ENCODE measurements around the gene DNAJC22. TPM values are rescaled to one million over a fixed set of nuclear protein-coding genes. Genes with fewer than 3 reads are reported as not detected.

DNAJC22 gene
- total RNA-seq, 1 donor from 2014 or later = 0.35 TPM

DNA sequence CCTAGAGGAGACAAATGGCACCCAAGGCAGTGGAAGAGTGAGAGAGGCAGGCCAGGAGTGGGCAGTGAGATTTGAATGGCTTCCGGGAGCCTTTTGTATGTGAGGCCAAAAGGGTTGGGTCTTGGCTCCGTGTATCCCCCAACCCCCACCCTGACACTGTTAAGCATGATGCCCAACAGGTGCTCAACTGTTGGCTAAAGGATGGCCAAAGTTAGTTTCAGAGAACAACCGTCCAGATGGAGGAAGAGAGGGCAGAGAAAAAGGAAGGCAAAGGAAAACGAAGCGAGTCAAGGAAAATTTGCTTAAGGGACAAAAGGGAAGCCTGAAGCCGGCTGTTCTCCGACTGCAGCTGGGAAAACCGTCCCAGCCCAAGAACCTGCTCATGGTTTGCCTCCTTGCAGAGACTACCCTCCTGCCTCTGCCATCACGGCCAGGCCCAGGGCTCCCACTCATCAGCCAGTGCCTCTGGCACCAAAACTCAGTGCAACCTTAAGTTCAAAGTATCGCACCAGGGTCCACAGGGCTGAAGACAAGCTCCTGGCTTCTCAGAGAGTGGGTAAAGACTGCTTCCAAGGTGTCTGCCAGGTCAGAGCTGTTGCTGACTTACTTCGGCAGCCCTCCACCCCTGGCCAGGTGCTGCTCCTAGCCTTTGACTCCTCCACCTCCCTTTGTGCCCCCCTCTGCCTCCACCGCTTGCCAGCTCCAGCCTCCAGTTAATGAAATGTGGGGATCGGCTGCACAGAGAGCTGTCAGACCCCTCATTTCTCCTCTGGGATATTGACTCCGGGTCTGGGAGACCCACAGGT, 5.5 kb upstream of the DNAJC22 start:
- Mint-ChIP-seq H3K27ac (ENCODE audit: unreplicated experiment) (no peak overlapping the region), H3K9me3 (no peaks in the 10 kb centered on the region), H3K4me3 (peak overlapping the region; percentile 87), H3K27me3 (ENCODE audit: low read depth) (peaks cover 95% of the 10 kb centered on the region), H3K4me1 (peaks cover 60% of the 10 kb centered on the region), H3K36me3 (ENCODE audit: low read depth) (no peaks in the 10 kb centered on the region)
- DNase-seq (ENCODE audit: low read depth, low spot score) = no peak
- TF ChIP-seq, protein P1, sequence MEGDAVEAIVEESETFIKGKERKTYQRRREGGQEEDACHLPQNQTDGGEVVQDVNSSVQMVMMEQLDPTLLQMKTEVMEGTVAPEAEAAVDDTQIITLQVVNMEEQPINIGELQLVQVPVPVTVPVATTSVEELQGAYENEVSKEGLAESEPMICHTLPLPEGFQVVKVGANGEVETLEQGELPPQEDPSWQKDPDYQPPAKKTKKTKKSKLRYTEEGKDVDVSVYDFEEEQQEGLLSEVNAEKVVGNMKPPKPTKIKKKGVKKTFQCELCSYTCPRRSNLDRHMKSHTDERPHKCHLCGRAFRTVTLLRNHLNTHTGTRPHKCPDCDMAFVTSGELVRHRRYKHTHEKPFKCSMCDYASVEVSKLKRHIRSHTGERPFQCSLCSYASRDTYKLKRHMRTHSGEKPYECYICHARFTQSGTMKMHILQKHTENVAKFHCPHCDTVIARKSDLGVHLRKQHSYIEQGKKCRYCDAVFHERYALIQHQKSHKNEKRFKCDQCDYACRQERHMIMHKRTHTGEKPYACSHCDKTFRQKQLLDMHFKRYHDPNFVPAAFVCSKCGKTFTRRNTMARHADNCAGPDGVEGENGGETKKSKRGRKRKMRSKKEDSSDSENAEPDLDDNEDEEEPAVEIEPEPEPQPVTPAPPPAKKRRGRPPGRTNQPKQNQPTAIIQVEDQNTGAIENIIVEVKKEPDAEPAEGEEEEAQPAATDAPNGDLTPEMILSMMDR (conservative IDR thresholded peaks at IDR 0.05) = no peak

- TF ChIP-seq, protein P1 (conservative IDR thresholded peaks at IDR 0.05) = no peak
- no peaks in the 10 kb centered on the region for H3K9me3 Mint-ChIP-seq
- H3K27ac Mint-ChIP-seq (ENCODE audit: unreplicated experiment) = no peak overlapping the region
- DNase-seq (ENCODE audit: low read depth, low spot score) = no peak
- peaks cover 96% of the 10 kb centered on the region for H3K27me3 Mint-ChIP-seq (ENCODE audit: low read depth)
- H3K4me3 Mint-ChIP-seq = peak overlapping the region; percentile 87
- H3K4me1 Mint-ChIP-seq = peaks cover 66% of the 10 kb centered on the region
- H3K36me3 Mint-ChIP-seq (ENCODE audit: low read depth) = no peaks in the 10 kb centered on the region
Observed at GRCh38 chr12:49341777-49342065, 5.0 kb upstream of the DNAJC22 start.

- TF ChIP-seq, protein P1 (conservative IDR thresholded peaks at IDR 0.05) = peak; percentile 98
- Mint-ChIP-seq H3K4me1 (peaks cover 69% of the 10 kb centered on the region), H3K27me3 (ENCODE audit: low read depth) (peaks cover 96% of the 10 kb centered on the region), H3K4me3 (peak overlapping the region; percentile 87), H3K9me3 (no peaks in the 10 kb centered on the region), H3K27ac (ENCODE audit: unreplicated experiment) (no peak overlapping the region), H3K36me3 (ENCODE audit: low read depth) (no peaks in the 10 kb centered on the region)
- peak; percentile 96 for DNase-seq (ENCODE audit: low read depth, low spot score)
Observed at GRCh38 chr12:49342066-49342913, 4.4 kb upstream of the DNAJC22 start.

DNA sequence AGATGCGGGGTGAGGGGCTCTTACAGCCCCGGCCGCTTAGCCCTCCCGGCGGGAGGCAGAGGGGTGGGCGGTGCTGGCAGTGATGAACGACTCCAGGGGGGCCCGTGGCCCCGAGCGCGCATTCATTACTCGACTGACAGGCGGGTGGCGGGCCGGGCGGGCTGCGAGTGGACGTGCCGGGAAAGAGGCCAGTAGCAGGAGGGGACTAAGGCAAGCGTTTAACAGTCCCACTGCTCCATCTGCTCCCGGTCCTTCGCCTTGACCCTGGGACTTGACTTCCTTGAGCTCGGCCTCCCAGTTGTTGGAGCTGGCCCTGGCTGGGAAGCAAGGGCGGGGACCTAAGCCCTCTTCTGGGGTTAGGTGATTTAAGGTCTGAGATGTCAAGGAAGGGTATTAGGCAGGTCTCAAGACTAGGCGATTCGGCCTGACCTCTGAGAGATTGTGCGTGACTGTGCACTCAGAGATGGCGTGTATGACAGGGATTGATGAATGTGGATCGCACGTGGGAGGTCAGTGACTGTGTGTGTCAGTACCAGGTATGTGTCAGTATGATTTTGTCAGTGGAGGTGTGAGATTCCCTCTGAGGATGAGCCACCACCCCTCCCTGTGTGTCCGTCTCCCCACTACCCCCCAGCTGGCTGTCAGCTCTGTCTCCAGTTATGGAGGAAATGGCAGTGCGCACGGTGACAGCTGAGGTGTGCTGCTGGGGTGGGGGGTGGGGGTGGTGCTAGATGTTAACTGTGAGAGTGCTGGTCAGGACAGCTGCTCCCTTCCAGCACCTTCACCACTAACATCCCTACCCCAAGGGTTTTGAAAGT, 3.6 kb upstream of the DNAJC22 start:
- Mint-ChIP-seq H3K4me1 (peaks cover 66% of the 10 kb centered on the region), H3K4me3 (peak overlapping the region; percentile 87)
- TF ChIP-seq, protein P1 (conservative IDR thresholded peaks at IDR 0.05) = no peak

DNA sequence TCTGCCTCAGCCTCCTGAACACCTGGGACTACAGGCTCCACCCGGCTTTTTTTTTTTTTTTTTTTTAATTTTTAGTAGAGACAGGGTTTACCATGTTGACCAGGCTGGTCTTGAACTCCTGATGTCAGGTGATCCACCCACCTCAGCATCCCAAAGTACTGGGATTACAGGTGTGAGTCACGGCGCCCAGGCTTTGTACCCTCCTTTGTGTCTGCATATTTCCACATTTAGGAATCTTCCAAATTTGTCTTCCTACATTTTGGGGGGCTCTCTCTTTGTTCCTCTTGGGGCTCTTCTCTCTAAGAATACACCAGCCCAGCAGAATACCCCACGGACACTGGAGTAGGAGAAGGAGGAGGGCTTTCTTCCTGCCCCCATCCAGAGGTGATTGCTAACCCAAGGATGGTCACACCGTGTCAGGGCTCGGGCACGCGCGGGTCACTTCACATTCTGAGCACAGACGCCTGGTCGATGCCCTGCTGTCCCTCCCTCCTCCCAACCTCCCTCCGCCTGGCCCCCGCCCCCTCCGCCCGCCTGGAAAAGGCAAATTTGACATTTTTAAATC, 2.1 kb upstream of the DNAJC22 start:
- Mint-ChIP-seq H3K27me3 (ENCODE audit: low read depth) (peaks cover 96% of the 10 kb centered on the region), H3K27ac (ENCODE audit: unreplicated experiment) (no peak overlapping the region), H3K36me3 (ENCODE audit: low read depth) (no peaks in the 10 kb centered on the region), H3K9me3 (no peaks in the 10 kb centered on the region), H3K4me1 (peaks cover 52% of the 10 kb centered on the region), H3K4me3 (peak overlapping the region; percentile 51)
- TF ChIP-seq, protein P1 (conservative IDR thresholded peaks at IDR 0.05) = no peak
- DNase-seq (ENCODE audit: low read depth, low spot score) = no peak

More for the DNA sequence above, 3.6 kb upstream of the DNAJC22 start:
- Mint-ChIP-seq H3K27ac (ENCODE audit: unreplicated experiment) (peak overlapping the region; percentile 52), H3K9me3 (no peaks in the 10 kb centered on the region), H3K36me3 (ENCODE audit: low read depth) (no peaks in the 10 kb centered on the region), H3K27me3 (ENCODE audit: low read depth) (peaks cover 96% of the 10 kb centered on the region)
- DNase-seq (ENCODE audit: low read depth, low spot score) = no peak
